ENCODE data around the gene EEIG2.

The EEIG2 gene

GRCh38 chr1:108575375-108575774 is 15.5 kb downstream of the EEIG2 start:
- DNase-seq (ENCODE audit: low read depth in 2 of 2, low spot score in 1 of 2), result no peak

GRCh38 chr1:108583757-108584427 is 24.0 kb downstream of the EEIG2 start:
- DNase-seq (ENCODE audit: low read depth in 2 of 2, low spot score in 1 of 2), result no peak

GRCh38 chr1:108584428-108584856 is 24.5 kb downstream of the EEIG2 start:
- no peak for DNase-seq (ENCODE audit: low read depth in 2 of 2, low spot score in 1 of 2)

- no peak for DNase-seq (ENCODE audit: low read depth in 2 of 2, low spot score in 1 of 2)
These were observed 25.4 kb downstream of the EEIG2 start for GRCh38 chr1:108585313-108585712.

GRCh38 chr1:108590441-108590840 is 30.5 kb downstream of the EEIG2 start:
- no peak for DNase-seq (ENCODE audit: low read depth in 2 of 2, low spot score in 1 of 2)

GRCh38 chr1:108590957-108591356 is 31.1 kb downstream of the EEIG2 start:
- DNase-seq (ENCODE audit: low read depth in 2 of 2, low spot score in 1 of 2), result no peak

GRCh38 chr1:108591466-108591865 is 31.6 kb downstream of the EEIG2 start:
- DNase-seq (ENCODE audit: low read depth in 2 of 2, low spot score in 1 of 2), result no peak

- no peak for DNase-seq (ENCODE audit: low read depth in 2 of 2, low spot score in 1 of 2)
These were observed 32.3 kb downstream of the EEIG2 start for GRCh38 chr1:108592030-108592759.

GRCh38 chr1:108593448-108593847 is 33.5 kb downstream of the EEIG2 start:
- DNase-seq (ENCODE audit: low read depth in 2 of 2, low spot score in 1 of 2), result no peak

GRCh38 chr1:108595507-108595906 is 35.6 kb downstream of the EEIG2 start:
- DNase-seq (ENCODE audit: low read depth in 2 of 2, low spot score in 1 of 2), result no peak

GRCh38 chr1:108597041-108597440 is 37.1 kb downstream of the EEIG2 start:
- no peak for DNase-seq (ENCODE audit: low read depth in 2 of 2, low spot score in 1 of 2)

GRCh38 chr1:108598340-108598739 is 38.4 kb downstream of the EEIG2 start:
- DNase-seq (ENCODE audit: low read depth in 2 of 2, low spot score in 1 of 2), result no peak

GRCh38 chr1:108600504-108600903 is 40.6 kb downstream of the EEIG2 start:
- no peak for DNase-seq (ENCODE audit: low read depth in 2 of 2, low spot score in 1 of 2)

GRCh38 chr1:108601708-108602410 is 42.0 kb downstream of the EEIG2 start:
- DNase-seq (ENCODE audit: low read depth in 2 of 2, low spot score in 1 of 2), result no peak

GRCh38 chr1:108605633-108606032 is 45.7 kb downstream of the EEIG2 start:
- no peak for DNase-seq (ENCODE audit: low read depth in 2 of 2, low spot score in 1 of 2)

GRCh38 chr1:108606478-108606877 is 46.6 kb downstream of the EEIG2 start:
- no peak for DNase-seq (ENCODE audit: low read depth in 2 of 2, low spot score in 1 of 2)

GRCh38 chr1:108609483-108610049 is 49.7 kb downstream of the EEIG2 start:
- DNase-seq (ENCODE audit: low read depth in 2 of 2, low spot score in 1 of 2), result no peak

Measured in stimulated activated CD8-positive, alpha-beta memory T cell treated with anti-CD3 and anti-CD28 coated beads, Interleukin-4, amount 100 ng/mL, for 1 hour (primary cell).